Measurements from ENCODE around the gene RAPSN.
A peak's percentile ranks its signal among the peaks of the same experiment; 100 is the strongest.

The RAPSN gene

GRCh38 chr11:47495011-47495855, 46.3 kb upstream of the RAPSN start:
- Histone ChIP-seq H3K27ac (ENCODE audit: extremely low read depth, low read depth, low read length) (no peak overlapping the region), H3K36me3 (ENCODE audit: control insufficient read depth in 2 of 2, insufficient read depth in 1 of 2, low read length in 2 of 2) (peaks cover 0 to 40% of the 10 kb centered on the region in 2 experiments), H3K4me3 (ENCODE audit: low read depth, low read length) (no peak overlapping the region), H3K4me1 (ENCODE audit: control insufficient read depth, insufficient read depth, low read length) (peaks cover 7% of the 10 kb centered on the region), H3K9me3 (ENCODE audit: control insufficient read depth, insufficient read depth, low read depth, low read length) (no peaks in the 10 kb centered on the region)
- ChIA-PET POLR2A (no interaction called here), CTCF (interaction anchor here (1.0 kb wide), 1 partner anchor 58 kb away, joined by 3 read pairs; no protein-coding TSS in a partner anchor)
- peak; percentile 62; the same call in 1 of the 2 replicates for TF ChIP-seq MZF1 (tag by site-specific recombination; IDR thresholded peaks at IDR 0.05; ENCODE audit: borderline replicate concordance)
- TF ChIP-seq ZBTB48 (tag by site-specific recombination; IDR thresholded peaks at IDR 0.05): no peak
- TF ChIP-seq FEZF1 (tag by site-specific recombination; IDR thresholded peaks at IDR 0.05): 0 out of 2 replicates have a peak, but pooled peaks have one; percentile 13
- 0 out of 2 replicates have a peak, but pooled peaks have one; percentile 19 for TF ChIP-seq BCL6B (tag by site-specific recombination; IDR thresholded peaks at IDR 0.05)
- no peak for TF ChIP-seq REST (tag by site-specific recombination; IDR thresholded peaks at IDR 0.05)
- TF ChIP-seq ZNF37A (tag by site-specific recombination; IDR thresholded peaks at IDR 0.05): no peak
- peak; percentile 73 for TF ChIP-seq PRDM10 (tag by site-specific recombination; IDR thresholded peaks at IDR 0.05)
- no peak for TF ChIP-seq ZNF529 (tag by site-specific recombination; IDR thresholded peaks at IDR 0.05; ENCODE audit: insufficient replicate concordance)

- POLR2A ChIA-PET: no interaction called here
- TF ChIP-seq ZNF26 (tag by site-specific recombination; IDR thresholded peaks at IDR 0.05) (no peak), ZNF221 (tag by site-specific recombination; IDR thresholded peaks at IDR 0.05; ENCODE audit: borderline replicate concordance) (no peak), PRDM6 (tag by site-specific recombination; IDR thresholded peaks at IDR 0.05) (peak; percentile 9; the same call in 1 of the 2 replicates), ZNF664 (tag by site-specific recombination; IDR thresholded peaks at IDR 0.05) (no peak)
- peaks cover 15 to 54% of the 10 kb centered on the region in 2 experiments; a peak in 2 of 3 replicates for H3K36me3 ChIP-seq (ENCODE audit: control insufficient read depth in 2 of 2, insufficient read depth in 1 of 2, low read length in 2 of 2)
Measured at GRCh38 chr11:47489395-47489755, 40.4 kb upstream of the RAPSN start.

More at GRCh38 chr11:47489395-47489755, 40.4 kb upstream of the RAPSN start:
- Histone ChIP-seq H3K9me3 (ENCODE audit: control insufficient read depth, insufficient read depth, low read depth, low read length) (no peaks in the 10 kb centered on the region), H3K4me3 (ENCODE audit: low read depth, low read length) (no peak overlapping the region), H3K27ac (ENCODE audit: extremely low read depth, low read depth, low read length) (no peak overlapping the region), H3K4me1 (ENCODE audit: control insufficient read depth, insufficient read depth, low read length) (no peaks in the 10 kb centered on the region; the same call in 1 of the 2 replicates)
- CTCF ChIA-PET: interaction anchor here (0.6 to 1.5 kb wide), 2 partner anchors 15 to 128 kb away, joined by 3 to 6 read pairs; no protein-coding TSS in a partner anchor
